ENCODE data around the gene KCNG1. TPM values are rescaled to one million over a fixed set of nuclear protein-coding genes. Genes with fewer than 3 reads are reported as not detected.

Gene KCNG1, protein sequence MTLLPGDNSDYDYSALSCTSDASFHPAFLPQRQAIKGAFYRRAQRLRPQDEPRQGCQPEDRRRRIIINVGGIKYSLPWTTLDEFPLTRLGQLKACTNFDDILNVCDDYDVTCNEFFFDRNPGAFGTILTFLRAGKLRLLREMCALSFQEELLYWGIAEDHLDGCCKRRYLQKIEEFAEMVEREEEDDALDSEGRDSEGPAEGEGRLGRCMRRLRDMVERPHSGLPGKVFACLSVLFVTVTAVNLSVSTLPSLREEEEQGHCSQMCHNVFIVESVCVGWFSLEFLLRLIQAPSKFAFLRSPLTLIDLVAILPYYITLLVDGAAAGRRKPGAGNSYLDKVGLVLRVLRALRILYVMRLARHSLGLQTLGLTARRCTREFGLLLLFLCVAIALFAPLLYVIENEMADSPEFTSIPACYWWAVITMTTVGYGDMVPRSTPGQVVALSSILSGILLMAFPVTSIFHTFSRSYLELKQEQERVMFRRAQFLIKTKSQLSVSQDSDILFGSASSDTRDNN
- total RNA-seq: 1 to 10 TPM in 1 of 2 donors, under 1 TPM in 1; 0.70 to 2.3 TPM

DNA sequence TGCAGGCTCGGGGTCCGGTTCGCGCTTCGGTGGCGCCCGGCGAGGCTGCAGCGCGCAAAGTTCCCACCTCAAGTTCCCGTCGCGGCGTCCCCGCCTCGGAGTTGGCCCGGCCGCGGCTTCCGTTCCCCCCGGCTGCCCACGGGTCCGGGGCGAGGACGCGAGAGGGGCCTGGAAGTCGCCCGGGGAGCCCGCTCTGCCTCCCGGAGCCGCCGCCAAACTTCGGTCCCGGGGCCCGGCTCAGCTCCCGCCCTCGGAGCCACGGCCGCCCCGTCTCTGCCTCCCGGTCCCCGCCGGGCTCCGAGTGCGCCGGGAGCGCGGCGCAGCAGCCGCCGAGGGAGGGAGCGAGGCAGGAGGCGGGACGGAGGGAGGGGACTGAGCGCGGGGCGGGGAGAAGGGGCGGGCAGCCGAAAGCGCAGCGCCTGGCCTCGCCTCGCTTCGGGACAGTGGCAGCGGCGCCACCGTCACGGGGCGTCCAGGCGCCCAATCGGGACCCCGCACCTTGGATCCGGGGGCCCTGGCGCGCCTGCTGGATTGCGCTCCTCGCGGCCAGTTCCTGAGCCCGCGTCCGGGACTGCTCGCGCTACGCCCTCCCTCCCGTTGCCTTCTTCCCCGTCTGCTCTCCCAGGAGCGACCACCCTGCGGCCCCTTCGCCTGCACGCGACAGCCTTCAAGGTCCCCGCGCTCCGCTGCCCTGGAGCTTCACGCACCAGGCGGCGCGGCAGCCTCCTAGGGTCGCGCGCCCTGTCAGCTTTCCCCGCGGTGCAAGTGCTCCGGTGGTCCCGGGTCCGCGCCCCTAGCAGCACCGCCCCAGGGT, at the start of gene KCNG1:
Gene KCNG1 (minus strand): TSS at position 305 of the 814 bp plus-strand sequence. CDS start 12,769 bp downstream, outside the sequence.
- Histone ChIP-seq H3K9me3 (no peaks in the 10 kb centered on the region), H3K27me3 (peaks cover 0 to 7% of the 10 kb centered on the region in 2 donors), H3K4me3 (peak within 1 kb of the TSS; percentile 36 to 55), H3K27ac (no peak within 1 kb of the TSS), H3K36me3 (no peaks in the 10 kb centered on the region), H3K4me1 (peaks cover 0 to 16% of the 10 kb centered on the region in 2 donors)
- TF ChIP-seq, protein P1, sequence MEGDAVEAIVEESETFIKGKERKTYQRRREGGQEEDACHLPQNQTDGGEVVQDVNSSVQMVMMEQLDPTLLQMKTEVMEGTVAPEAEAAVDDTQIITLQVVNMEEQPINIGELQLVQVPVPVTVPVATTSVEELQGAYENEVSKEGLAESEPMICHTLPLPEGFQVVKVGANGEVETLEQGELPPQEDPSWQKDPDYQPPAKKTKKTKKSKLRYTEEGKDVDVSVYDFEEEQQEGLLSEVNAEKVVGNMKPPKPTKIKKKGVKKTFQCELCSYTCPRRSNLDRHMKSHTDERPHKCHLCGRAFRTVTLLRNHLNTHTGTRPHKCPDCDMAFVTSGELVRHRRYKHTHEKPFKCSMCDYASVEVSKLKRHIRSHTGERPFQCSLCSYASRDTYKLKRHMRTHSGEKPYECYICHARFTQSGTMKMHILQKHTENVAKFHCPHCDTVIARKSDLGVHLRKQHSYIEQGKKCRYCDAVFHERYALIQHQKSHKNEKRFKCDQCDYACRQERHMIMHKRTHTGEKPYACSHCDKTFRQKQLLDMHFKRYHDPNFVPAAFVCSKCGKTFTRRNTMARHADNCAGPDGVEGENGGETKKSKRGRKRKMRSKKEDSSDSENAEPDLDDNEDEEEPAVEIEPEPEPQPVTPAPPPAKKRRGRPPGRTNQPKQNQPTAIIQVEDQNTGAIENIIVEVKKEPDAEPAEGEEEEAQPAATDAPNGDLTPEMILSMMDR (IDR thresholded peaks at IDR 0.05): no peak
- DNase-seq (ENCODE audit: low spot score): no peak

DNA sequence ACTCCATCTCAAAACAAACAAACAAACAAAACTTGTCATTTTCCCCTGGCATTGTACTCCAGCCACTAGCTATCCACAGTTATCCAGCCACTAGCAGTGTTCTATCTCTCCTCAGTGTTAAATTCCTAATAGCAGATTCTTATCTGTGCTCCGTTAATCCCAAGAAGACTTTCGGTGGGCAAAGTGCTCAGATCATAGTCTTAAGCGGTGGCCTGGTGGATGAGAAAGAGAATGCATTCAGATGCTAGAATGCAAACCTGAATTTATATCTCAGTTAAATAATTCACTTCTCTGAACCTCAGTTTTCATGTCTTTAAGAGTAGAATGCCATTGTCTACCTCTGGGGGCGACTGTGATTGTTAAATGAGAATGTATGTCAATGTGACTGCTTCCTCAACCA, 47.7 kb upstream of the KCNG1 start:
- Histone ChIP-seq H3K27ac (no peak overlapping the region), H3K9me3 (peaks cover 0 to 10% of the 10 kb centered on the region in 2 donors), H3K4me3 (no peak overlapping the region), H3K27me3 (no peaks in the 10 kb centered on the region), H3K4me1 (no peaks in the 10 kb centered on the region), H3K36me3 (no peaks in the 10 kb centered on the region)
- no peak for DNase-seq (ENCODE audit: low spot score)
- TF ChIP-seq, protein P1 (IDR thresholded peaks at IDR 0.05): no peak

DNA sequence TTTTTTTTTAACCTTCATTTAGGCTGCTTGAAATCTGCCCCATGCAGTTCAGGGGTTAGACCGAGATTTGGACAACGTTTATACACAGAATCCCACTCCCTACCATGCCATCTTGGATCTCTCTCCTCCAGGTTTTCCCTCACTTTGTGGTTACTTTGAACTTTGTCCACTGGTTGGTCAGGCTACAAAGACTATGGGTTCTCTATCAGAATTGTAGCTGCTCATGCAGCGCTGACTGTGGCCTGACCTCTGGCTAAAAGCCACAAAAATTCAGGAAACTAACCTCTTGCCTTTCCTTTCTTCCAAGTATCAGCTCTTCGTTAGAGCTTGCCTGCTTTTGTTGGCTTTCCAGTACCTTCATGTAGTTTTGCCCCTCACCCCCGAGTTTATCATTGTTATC, 44.9 kb upstream of the KCNG1 start:
- TF ChIP-seq, protein P1 (IDR thresholded peaks at IDR 0.05): no peak
- no peaks in the 10 kb centered on the region for H3K4me1 ChIP-seq
- no peak overlapping the region for H3K4me3 ChIP-seq
- no peak overlapping the region for H3K27ac ChIP-seq
- H3K27me3 ChIP-seq: no peaks in the 10 kb centered on the region
- no peaks in the 10 kb centered on the region for H3K9me3 ChIP-seq
- no peak for DNase-seq (ENCODE audit: low spot score)
- H3K36me3 ChIP-seq: no peaks in the 10 kb centered on the region

DNA sequence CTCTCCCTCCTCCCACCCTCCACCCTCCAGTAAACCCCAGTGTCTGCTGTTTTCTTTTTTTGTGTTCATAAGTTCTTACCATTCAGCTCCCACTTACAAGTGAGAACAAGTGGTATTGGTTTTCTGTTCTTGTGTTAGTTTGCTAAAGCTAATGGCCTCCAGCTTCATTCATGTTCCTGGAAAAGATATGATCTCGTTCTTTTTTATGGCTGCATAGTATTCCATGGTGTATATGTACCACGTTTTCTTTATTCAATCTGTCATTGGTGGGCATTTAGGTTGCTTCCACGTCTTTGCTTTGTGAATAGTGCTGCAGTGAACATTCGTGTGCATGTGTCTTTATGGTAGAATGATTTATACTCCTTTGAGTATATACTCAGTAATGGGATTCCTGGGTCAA, 42.7 kb upstream of the KCNG1 start:
- no peaks in the 10 kb centered on the region for H3K27me3 ChIP-seq

DNA sequence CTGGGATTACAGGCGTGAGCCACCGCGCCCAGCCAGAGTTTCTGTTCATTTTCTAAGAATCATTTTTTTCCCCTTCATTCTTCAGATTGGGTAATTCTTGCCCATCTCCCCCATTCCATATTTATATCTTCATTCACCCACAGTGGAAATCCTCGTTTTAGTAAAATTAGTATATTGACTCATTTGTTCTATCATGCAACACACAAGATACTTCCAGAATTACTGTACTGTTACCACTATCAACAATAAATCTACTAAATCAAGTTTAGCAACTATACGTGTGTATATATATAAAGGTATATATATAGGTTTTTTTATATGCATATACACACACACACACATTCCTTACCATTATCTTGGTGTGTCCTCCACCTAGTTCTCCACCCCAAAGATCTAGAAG, 41.2 kb upstream of the KCNG1 start:
- Histone ChIP-seq H3K36me3 (no peaks in the 10 kb centered on the region), H3K27me3 (no peaks in the 10 kb centered on the region), H3K9me3 (no peaks in the 10 kb centered on the region), H3K27ac (no peak overlapping the region), H3K4me1 (no peaks in the 10 kb centered on the region), H3K4me3 (no peak overlapping the region)
- TF ChIP-seq, protein P1 (IDR thresholded peaks at IDR 0.05): no peak
- no peak for DNase-seq (ENCODE audit: low spot score)

More for the DNA sequence above, 42.7 kb upstream of the KCNG1 start:
- Histone ChIP-seq H3K9me3 (no peaks in the 10 kb centered on the region), H3K4me3 (no peak overlapping the region), H3K27ac (no peak overlapping the region), H3K4me1 (no peaks in the 10 kb centered on the region), H3K36me3 (no peaks in the 10 kb centered on the region)
- TF ChIP-seq, protein P1 (IDR thresholded peaks at IDR 0.05): no peak
- DNase-seq (ENCODE audit: low spot score): no peak

Data from right atrium auricular region (tissue), 2 donors.